Nephron progenitor cell (in vitro differentiated cells): ENCODE results near the gene ZC2HC1C.
"Not testable (repeated sequence)": the region's sequence is repeated elsewhere in the genome, so short reads cannot be mapped to it uniquely, and the experiment has no call there.

ENCODE experiments used
- DNase-seq: peaks from one replicate; pipeline ENCODE4 v3.0.0; 2021
- H3K27ac Mint-ChIP-seq: 2 replicates; pipeline ENCODE4 v1.8.0; 2021; ENCODE audit warnings: mild to moderate bottlenecking, moderate library complexity, mixed read lengths
- H3K27me3 Mint-ChIP-seq: 2 replicates; pipeline ENCODE4 v1.8.0; 2021; ENCODE audit warnings: mild to moderate bottlenecking, low read depth, mixed read lengths; ENCODE audit not compliant: poor library complexity
- H3K36me3 Mint-ChIP-seq: 2 replicates; pipeline ENCODE4 v1.8.0; 2021; ENCODE audit warnings: low read depth, mixed read lengths
- H3K4me1 Mint-ChIP-seq: 2 replicates; pipeline ENCODE4 v1.8.0; 2021; ENCODE audit warnings: mixed read lengths
- H3K4me3 Mint-ChIP-seq: 2 replicates; pipeline ENCODE4 v1.8.0; 2021; ENCODE audit warnings: mild to moderate bottlenecking, moderate library complexity, mixed read lengths
- H3K9me3 Mint-ChIP-seq: 2 replicates; pipeline ENCODE4 v1.8.0; 2021; ENCODE audit warnings: mild to moderate bottlenecking, moderate library complexity, mixed read lengths
- TF ChIP-seq, protein P1 (sequence below): fragments of 200-600 bp; sonication (generic); IDR thresholded peaks from 2 replicates; pipeline ENCODE4 v1.5.0; 2021; ENCODE audit warnings: antibody characterized with exemption

Gene ZC2HC1C

DNA sequence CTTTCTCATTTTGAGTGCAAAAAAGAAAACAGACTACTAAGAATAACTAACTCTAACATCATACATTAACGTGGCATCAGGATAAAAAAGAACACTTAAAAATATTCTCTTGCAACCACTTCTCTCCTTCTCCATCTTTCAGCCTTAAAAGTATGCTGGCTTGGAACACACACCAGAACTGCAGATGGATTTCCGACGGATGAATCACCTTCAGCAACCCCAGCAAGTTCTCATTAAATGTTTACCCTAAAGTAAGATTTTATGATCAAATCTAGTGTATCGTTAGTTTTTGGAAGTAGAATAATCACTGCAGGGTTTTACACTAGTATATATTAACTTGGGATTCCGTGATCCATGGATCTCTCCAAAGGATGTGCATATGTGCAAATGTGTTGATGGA lies 56.2 kb downstream of the ZC2HC1C start:
- Mint-ChIP-seq H3K27me3 (peaks cover 3% of the 10 kb centered on the region), H3K4me3 (peak overlapping the region; percentile 89), H3K9me3 (no peaks in the 10 kb centered on the region), H3K4me1 (peaks cover 47% of the 10 kb centered on the region), H3K27ac (no peak overlapping the region), H3K36me3 (peaks cover 12% of the 10 kb centered on the region)
- DNase-seq: no peak
- TF ChIP-seq, protein P1, sequence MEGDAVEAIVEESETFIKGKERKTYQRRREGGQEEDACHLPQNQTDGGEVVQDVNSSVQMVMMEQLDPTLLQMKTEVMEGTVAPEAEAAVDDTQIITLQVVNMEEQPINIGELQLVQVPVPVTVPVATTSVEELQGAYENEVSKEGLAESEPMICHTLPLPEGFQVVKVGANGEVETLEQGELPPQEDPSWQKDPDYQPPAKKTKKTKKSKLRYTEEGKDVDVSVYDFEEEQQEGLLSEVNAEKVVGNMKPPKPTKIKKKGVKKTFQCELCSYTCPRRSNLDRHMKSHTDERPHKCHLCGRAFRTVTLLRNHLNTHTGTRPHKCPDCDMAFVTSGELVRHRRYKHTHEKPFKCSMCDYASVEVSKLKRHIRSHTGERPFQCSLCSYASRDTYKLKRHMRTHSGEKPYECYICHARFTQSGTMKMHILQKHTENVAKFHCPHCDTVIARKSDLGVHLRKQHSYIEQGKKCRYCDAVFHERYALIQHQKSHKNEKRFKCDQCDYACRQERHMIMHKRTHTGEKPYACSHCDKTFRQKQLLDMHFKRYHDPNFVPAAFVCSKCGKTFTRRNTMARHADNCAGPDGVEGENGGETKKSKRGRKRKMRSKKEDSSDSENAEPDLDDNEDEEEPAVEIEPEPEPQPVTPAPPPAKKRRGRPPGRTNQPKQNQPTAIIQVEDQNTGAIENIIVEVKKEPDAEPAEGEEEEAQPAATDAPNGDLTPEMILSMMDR: no peak

DNA sequence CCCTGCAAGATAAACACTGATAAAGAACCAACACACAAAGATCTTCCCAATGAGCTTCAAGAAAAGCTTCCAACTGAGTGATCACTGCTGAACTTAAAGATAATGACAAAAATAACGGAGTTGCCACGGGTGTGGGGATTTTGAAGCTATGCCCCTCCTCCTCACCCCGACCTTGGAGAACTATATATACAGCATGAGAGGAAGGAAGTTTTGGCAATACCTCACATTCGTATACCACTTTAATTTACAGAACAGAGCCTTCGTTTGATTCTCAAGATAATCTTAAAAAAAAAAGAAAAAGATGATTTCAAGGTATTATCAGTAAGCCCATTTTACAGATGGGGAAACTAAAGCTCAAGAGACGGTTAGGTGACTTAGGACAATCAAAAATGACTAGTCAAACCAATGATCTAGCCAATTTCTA lies 56.7 kb downstream of the ZC2HC1C start:
- Mint-ChIP-seq H3K4me3 (peak overlapping the region; percentile 89), H3K9me3 (no peaks in the 10 kb centered on the region), H3K27ac (peak overlapping the region; percentile 55), H3K27me3 (peaks cover 3% of the 10 kb centered on the region), H3K36me3 (peaks cover 11% of the 10 kb centered on the region), H3K4me1 (peaks cover 47% of the 10 kb centered on the region)
- TF ChIP-seq, protein P1: no peak
- DNase-seq: no peak

DNA sequence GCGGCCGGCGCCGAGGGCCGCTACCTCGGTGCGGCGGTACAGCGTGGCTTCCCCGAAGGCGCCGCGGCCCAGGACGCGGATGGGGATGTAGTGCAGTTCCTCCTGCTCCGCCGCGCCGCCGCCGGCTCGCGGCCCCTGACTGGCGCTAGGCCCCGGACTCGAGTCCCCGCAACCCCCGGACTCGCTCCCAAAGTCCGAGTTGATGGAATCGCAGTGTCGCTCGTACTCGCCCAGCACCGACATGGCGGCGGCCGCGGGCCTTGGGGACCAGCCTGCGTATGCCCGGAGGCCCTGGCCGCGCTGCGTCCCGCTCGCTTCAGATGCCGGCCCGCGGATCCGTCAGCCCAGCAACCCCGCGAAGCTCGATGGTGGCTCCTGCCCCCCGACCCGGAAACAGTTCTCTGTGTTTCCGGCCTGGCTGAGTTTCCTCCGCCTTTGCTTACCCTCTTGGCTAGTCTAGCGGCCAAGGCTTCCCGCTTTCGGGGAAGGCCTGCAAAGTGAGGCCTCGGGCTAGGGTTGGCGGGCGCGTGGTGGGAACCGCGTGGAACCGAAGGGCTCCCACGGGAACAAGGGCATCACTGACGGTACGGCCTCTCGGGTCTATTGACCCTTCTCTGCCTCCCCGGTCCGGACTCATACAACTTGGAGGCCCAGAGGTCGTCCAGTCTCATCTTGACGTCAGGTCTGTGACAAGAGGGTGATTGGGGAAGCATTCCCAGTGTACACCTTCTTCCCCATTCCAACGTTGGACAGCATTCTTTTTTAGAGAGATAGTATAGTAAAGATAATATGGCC lies 57.4 kb downstream of the ZC2HC1C start, which contains the start of gene NEK9:
TSS of gene NEK9 (minus strand) at position 370 of the 795 bp plus-strand sequence. CDS start at position 243, 127 bp downstream.
- TF ChIP-seq, protein P1: no peak
- peaks cover 3% of the 10 kb centered on the region for H3K27me3 Mint-ChIP-seq
- H3K9me3 Mint-ChIP-seq: no peaks in the 10 kb centered on the region
- peak; percentile 82 for DNase-seq
- H3K27ac Mint-ChIP-seq: peak within 1 kb of the TSS; percentile 97
- peaks cover 14% of the 10 kb centered on the region for H3K36me3 Mint-ChIP-seq
- H3K4me1 Mint-ChIP-seq: peaks cover 45% of the 10 kb centered on the region
- peak within 1 kb of the TSS; percentile 89 for H3K4me3 Mint-ChIP-seq

DNA sequence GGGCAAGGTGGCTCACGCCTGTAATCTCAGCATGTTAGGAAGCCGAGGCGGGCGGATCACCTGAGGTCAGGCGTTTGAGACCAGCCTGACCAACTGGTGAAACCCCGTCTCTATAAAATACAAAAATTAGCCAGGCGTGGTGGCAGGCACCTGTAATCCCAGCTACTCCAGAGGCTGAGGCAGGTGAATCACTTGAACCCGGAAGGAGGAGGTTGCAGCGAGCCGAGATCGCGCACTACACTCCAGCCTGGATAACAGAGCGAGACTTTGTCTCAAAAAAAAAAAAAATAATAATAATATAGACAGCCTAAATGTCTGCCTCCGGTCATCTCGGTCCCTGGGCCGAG lies 58.0 kb downstream of the ZC2HC1C start:
- H3K27ac Mint-ChIP-seq: peak overlapping the region; percentile 97
- H3K4me1 Mint-ChIP-seq: peaks cover 42% of the 10 kb centered on the region
- not testable (repeated sequence) for DNase-seq, H3K9me3 Mint-ChIP-seq, H3K27me3 Mint-ChIP-seq
- H3K4me3 Mint-ChIP-seq: peak overlapping the region; percentile 89
- H3K36me3 Mint-ChIP-seq: peaks cover 13% of the 10 kb centered on the region

DNA sequence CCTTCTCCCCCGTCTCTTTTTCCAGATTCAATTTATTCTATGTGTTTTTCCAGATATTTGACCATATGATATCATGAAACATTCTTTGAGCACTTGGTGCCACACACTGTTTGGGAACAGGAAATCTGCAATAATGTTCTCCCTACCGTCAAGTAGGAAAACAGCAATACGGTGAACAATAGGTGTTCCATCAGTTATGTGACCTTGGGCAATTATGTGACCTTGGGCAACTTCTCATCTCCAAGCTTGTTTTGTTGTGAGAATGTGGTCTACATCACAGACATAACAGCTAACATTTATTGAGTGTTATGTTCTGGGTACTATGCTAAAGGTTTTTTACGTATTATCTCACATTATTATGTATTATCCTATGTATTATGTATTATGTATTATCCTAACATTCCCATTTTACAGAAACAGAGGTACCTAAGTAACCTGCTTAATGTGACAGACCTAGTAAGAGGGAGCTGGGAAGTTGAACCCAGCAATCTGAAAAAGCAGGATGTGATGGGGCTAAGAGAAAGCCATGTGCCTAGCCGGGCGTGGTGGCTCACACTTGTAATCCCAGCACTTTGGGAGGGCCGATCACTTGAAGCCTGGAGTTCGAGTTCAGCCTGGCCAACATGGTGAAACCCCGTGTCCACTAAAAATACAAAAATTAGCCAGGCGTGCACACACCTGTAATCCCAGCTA lies 58.6 kb downstream of the ZC2HC1C start:
- DNase-seq: no peak
- H3K27me3 Mint-ChIP-seq: peaks cover 3% of the 10 kb centered on the region
- H3K4me1 Mint-ChIP-seq: peaks cover 42% of the 10 kb centered on the region
- H3K4me3 Mint-ChIP-seq: peak overlapping the region; percentile 89
- H3K27ac Mint-ChIP-seq: peak overlapping the region; percentile 55
- peaks cover 18% of the 10 kb centered on the region for H3K36me3 Mint-ChIP-seq
- TF ChIP-seq, protein P1: no peak
- peaks cover under 1% of the 10 kb centered on the region for H3K9me3 Mint-ChIP-seq

DNA sequence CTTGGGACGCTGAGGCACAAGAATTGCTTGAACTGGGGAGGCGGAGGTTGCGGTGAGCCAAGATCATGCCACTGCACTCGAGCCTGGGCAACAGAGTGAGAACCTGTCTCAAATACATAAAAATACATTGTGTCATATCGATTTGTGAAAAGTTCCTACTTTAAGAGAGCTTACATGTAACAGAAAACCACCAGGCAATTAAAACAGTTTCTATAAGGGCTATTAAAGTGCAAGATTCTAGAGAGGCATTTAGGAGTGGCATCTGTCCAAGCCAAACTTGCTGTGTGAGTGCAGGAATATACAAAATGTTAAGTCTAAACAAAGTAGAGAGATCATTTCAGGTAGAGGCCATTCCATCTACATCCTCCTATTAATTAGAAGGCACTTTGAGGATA lies 59.2 kb downstream of the ZC2HC1C start:
- peaks cover 22% of the 10 kb centered on the region for H3K36me3 Mint-ChIP-seq
- TF ChIP-seq, protein P1: no peak
- H3K27ac Mint-ChIP-seq: no peak overlapping the region
- peaks cover 42% of the 10 kb centered on the region for H3K4me1 Mint-ChIP-seq
- peaks cover 5% of the 10 kb centered on the region for H3K9me3 Mint-ChIP-seq
- no peak for DNase-seq
- peak overlapping the region; percentile 37 for H3K4me3 Mint-ChIP-seq
- H3K27me3 Mint-ChIP-seq: peaks cover 3% of the 10 kb centered on the region
